ENCODE results near the gene KRT81. TPM values are rescaled to one million over a fixed set of nuclear protein-coding genes. Genes with fewer than 3 reads are reported as not detected.
"Not testable (repeated sequence)": the region's sequence is repeated elsewhere in the genome, so short reads cannot be mapped to it uniquely, and the experiment has no call there.

The KRT81 gene
- total RNA-seq, 1 donor from 2014 or later, result not detected

DNA sequence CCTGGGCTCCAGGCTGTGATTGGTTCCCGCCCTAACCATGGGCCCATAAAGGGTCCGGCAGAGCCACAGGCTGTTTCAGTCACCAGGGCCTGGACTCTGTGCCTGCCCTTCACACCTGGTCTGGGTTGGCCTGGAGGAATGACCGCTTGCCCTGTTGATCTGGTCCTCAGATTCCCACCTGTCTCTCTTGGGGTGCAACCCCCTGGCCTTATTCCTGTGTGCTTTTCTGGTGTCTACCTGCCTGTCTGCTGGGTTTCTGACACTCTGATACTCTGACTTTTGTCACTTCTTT, 32.8 kb upstream of the KRT81 start:
- Mint-ChIP-seq H3K27ac (no peak overlapping the region), H3K36me3 (ENCODE audit: low read depth) (no peaks in the 10 kb centered on the region), H3K9me3 (no peaks in the 10 kb centered on the region), H3K4me1 (ENCODE audit: low read depth) (peaks cover 14% of the 10 kb centered on the region), H3K4me3 (no peak overlapping the region), H3K27me3 (ENCODE audit: insufficient read depth) (peaks cover 29% of the 10 kb centered on the region)
- DNase-seq (ENCODE audit: low spot score), result no peak
- intact Hi-C loops (cut with micrococcal nuclease), result no loop called here

- no peak overlapping the region for H3K27ac Mint-ChIP-seq
- H3K4me3 Mint-ChIP-seq, result no peak overlapping the region
- no peaks in the 10 kb centered on the region for H3K36me3 Mint-ChIP-seq (ENCODE audit: low read depth)
- peaks cover 27% of the 10 kb centered on the region for H3K27me3 Mint-ChIP-seq (ENCODE audit: insufficient read depth)
- no peaks in the 10 kb centered on the region for H3K9me3 Mint-ChIP-seq
- DNase-seq (ENCODE audit: low spot score), result no peak
- intact Hi-C loops (cut with micrococcal nuclease), result no loop called here
- H3K4me1 Mint-ChIP-seq (ENCODE audit: low read depth), result peaks cover 14% of the 10 kb centered on the region
Observed at GRCh38 chr12:52323416-52324152, 32.2 kb upstream of the KRT81 start.

GRCh38 chr12:52323001-52323400, 31.7 kb upstream of the KRT81 start:
- H3K9me3 Mint-ChIP-seq, result no peaks in the 10 kb centered on the region
- intact Hi-C loops (cut with micrococcal nuclease), result no loop called here
- no peak for DNase-seq (ENCODE audit: low spot score)
- no peak overlapping the region for H3K27ac Mint-ChIP-seq
- H3K4me1 Mint-ChIP-seq (ENCODE audit: low read depth), result peaks cover 14% of the 10 kb centered on the region
- H3K27me3 Mint-ChIP-seq (ENCODE audit: insufficient read depth), result peaks cover 27% of the 10 kb centered on the region
- H3K36me3 Mint-ChIP-seq (ENCODE audit: low read depth), result no peaks in the 10 kb centered on the region
- H3K4me3 Mint-ChIP-seq, result no peak overlapping the region

DNA sequence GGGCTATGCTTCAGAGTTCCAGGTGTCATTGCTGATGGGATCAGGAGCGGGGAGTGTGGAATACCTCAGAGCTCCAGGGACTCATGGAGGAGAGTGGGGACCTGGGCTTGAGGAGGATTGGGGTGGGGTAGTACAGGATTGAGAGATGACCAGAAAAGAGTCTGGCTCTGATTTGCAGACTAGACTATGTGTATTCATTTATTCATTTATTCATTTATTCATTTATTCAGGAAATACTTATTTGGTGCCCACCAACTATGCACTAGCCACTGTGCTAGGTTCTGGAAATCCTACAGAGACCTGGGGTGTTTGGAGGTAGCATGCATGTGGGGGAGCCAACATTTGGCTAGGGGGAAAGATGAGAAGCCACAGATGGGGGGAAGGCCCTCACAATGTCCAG, 30.7 kb upstream of the KRT81 start:
- Mint-ChIP-seq H3K27me3 (ENCODE audit: insufficient read depth) (peaks cover 27% of the 10 kb centered on the region), H3K36me3 (ENCODE audit: low read depth) (no peaks in the 10 kb centered on the region), H3K4me3 (no peak overlapping the region), H3K27ac (no peak overlapping the region), H3K9me3 (no peaks in the 10 kb centered on the region), H3K4me1 (ENCODE audit: low read depth) (peaks cover 4% of the 10 kb centered on the region)
- DNase-seq (ENCODE audit: low spot score), result no peak
- intact Hi-C loops (cut with micrococcal nuclease), result no loop called here

DNA sequence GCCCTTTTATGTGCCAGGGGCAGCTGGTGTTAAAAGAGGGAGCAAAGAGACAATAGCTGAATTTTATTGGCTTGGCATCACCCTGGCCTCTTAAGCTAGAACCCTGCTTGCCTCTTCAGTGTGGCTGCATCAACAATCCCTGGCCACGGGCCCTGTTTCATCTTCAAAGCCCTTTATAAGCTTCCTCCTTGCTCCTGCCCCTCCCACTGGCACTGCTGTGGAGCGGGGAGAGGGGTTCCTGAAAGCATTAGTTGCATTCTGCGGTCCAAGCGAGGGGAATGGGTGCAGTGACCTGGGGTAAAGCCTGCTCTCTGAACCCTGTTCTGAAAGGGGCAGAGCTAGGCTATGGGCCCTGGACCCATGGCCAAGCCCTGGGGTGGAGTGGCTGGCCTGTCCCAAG, 30.1 kb upstream of the KRT81 start:
- no peaks in the 10 kb centered on the region for H3K4me1 Mint-ChIP-seq (ENCODE audit: low read depth)
- intact Hi-C loops (cut with micrococcal nuclease), result no loop called here
- no peaks in the 10 kb centered on the region for H3K36me3 Mint-ChIP-seq (ENCODE audit: low read depth)
- DNase-seq (ENCODE audit: low spot score), result no peak
- no peak overlapping the region for H3K27ac Mint-ChIP-seq
- no peak overlapping the region for H3K4me3 Mint-ChIP-seq
- H3K27me3 Mint-ChIP-seq (ENCODE audit: insufficient read depth), result peaks cover 28% of the 10 kb centered on the region
- no peaks in the 10 kb centered on the region for H3K9me3 Mint-ChIP-seq

DNA sequence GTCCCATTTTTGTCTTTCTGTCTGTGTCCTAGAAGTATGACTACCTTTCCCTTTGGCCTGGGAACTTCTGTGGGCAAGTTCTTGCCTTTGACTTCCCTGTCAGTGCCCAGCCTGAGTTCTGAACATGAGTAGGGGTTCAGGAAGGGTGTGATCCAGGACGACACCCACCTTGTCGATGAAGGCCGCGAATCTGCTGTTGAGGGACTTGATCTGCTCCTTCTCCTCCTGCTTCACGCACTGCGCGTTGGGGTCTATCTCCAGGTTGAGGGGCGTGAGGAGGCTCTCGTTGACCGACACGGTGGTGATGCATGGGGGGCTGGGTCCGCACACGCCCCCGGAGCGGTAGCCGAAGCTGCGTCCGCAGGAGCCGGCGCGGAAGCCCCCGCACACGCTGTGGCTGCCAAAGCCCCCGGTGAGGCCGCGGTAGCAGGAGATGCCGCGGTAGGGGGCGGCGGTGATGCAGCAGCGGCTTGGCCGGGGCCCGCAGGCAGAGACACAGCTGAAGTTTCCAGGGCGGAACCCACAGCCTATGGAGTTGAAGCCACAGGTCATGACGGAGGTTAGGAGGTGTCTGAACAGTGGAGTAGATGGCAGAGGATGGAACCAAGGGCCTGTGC, 29.6 kb upstream of the KRT81 start, which contains the start of gene KRT83:
KRT83 (minus strand) TSS at position 615 of the 617 bp plus-strand sequence; CDS start at position 552, 63 bp downstream.
- Mint-ChIP-seq H3K9me3 (no peaks in the 10 kb centered on the region), H3K36me3 (ENCODE audit: low read depth) (no peaks in the 10 kb centered on the region), H3K27ac (no peak within 1 kb of the TSS), H3K27me3 (ENCODE audit: insufficient read depth) (peaks cover 29% of the 10 kb centered on the region), H3K4me3 (no peak within 1 kb of the TSS), H3K4me1 (ENCODE audit: low read depth) (no peaks in the 10 kb centered on the region)
- DNase-seq (ENCODE audit: low spot score), result no peak
- intact Hi-C loops (cut with micrococcal nuclease), result no loop called here

- no peak overlapping the region for H3K27ac Mint-ChIP-seq
- peaks cover 19% of the 10 kb centered on the region for H3K27me3 Mint-ChIP-seq (ENCODE audit: insufficient read depth)
- no peaks in the 10 kb centered on the region for H3K4me1 Mint-ChIP-seq (ENCODE audit: low read depth)
- H3K9me3 Mint-ChIP-seq, result no peaks in the 10 kb centered on the region
- H3K36me3 Mint-ChIP-seq (ENCODE audit: low read depth), result no peaks in the 10 kb centered on the region
- H3K4me3 Mint-ChIP-seq, result no peak overlapping the region
- intact Hi-C loops (cut with micrococcal nuclease), result no loop called here
- no peak for DNase-seq (ENCODE audit: low spot score)
Observed at GRCh38 chr12:52319097-52319496, 27.8 kb upstream of the KRT81 start.

- Mint-ChIP-seq H3K27ac (no peak overlapping the region), H3K36me3 (ENCODE audit: low read depth) (no peaks in the 10 kb centered on the region), H3K9me3 (no peaks in the 10 kb centered on the region), H3K27me3 (ENCODE audit: insufficient read depth) (peaks cover 18% of the 10 kb centered on the region), H3K4me3 (no peak overlapping the region), H3K4me1 (ENCODE audit: low read depth) (no peaks in the 10 kb centered on the region)
- intact Hi-C loops (cut with micrococcal nuclease), result no loop called here
- no peak for DNase-seq (ENCODE audit: low spot score)
Observed at GRCh38 chr12:52318241-52318990, 27.1 kb upstream of the KRT81 start.

GRCh38 chr12:52317468-52318052, 26.2 kb upstream of the KRT81 start:
- intact Hi-C loops (cut with micrococcal nuclease), result no loop called here
- peaks cover 15% of the 10 kb centered on the region for H3K27me3 Mint-ChIP-seq (ENCODE audit: insufficient read depth)

GRCh38 chr12:52316701-52317100, 25.4 kb upstream of the KRT81 start:
- no peaks in the 10 kb centered on the region for H3K4me1 Mint-ChIP-seq (ENCODE audit: low read depth)
- no peaks in the 10 kb centered on the region for H3K9me3 Mint-ChIP-seq
- no peak overlapping the region for H3K27ac Mint-ChIP-seq
- no peaks in the 10 kb centered on the region for H3K36me3 Mint-ChIP-seq (ENCODE audit: low read depth)
- H3K27me3 Mint-ChIP-seq (ENCODE audit: insufficient read depth), result peaks cover 16% of the 10 kb centered on the region
- intact Hi-C loops (cut with micrococcal nuclease), result no loop called here
- H3K4me3 Mint-ChIP-seq, result no peak overlapping the region
- DNase-seq (ENCODE audit: low spot score), result no peak

More at GRCh38 chr12:52317468-52318052, 26.2 kb upstream of the KRT81 start:
- Mint-ChIP-seq H3K4me1 (ENCODE audit: low read depth) (no peaks in the 10 kb centered on the region), H3K9me3 (no peaks in the 10 kb centered on the region), H3K27ac (no peak overlapping the region), H3K36me3 (ENCODE audit: low read depth) (no peaks in the 10 kb centered on the region), H3K4me3 (no peak overlapping the region)
- DNase-seq (ENCODE audit: low spot score), result no peak

DNA sequence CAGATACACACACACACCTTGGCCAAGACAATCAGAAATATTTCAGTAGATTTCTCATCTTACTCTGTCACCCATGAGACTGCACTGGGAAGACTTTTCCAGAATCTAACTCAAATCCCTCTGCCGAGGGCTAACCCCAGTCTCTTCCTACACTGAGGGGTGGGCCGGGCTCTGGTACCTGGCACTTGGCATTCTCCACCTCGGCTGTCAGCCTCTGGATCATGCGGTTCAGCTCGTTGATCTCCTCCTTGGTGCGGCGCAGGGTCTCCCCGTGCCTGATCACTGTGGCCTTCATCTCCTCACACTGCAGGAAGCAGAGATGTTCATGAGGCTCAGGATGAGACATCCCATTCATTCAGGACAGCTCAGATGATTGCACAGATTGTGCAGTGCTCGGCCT, 25.0 kb upstream of the KRT81 start:
- no peaks in the 10 kb centered on the region for H3K9me3 Mint-ChIP-seq
- H3K4me3 Mint-ChIP-seq, result no peak overlapping the region
- no peak for DNase-seq (ENCODE audit: low spot score)
- H3K36me3 Mint-ChIP-seq (ENCODE audit: low read depth), result no peaks in the 10 kb centered on the region
- no peak overlapping the region for H3K27ac Mint-ChIP-seq
- H3K4me1 Mint-ChIP-seq (ENCODE audit: low read depth), result no peaks in the 10 kb centered on the region
- peaks cover 20% of the 10 kb centered on the region for H3K27me3 Mint-ChIP-seq (ENCODE audit: insufficient read depth)
- intact Hi-C loops (cut with micrococcal nuclease), result no loop called here

DNA sequence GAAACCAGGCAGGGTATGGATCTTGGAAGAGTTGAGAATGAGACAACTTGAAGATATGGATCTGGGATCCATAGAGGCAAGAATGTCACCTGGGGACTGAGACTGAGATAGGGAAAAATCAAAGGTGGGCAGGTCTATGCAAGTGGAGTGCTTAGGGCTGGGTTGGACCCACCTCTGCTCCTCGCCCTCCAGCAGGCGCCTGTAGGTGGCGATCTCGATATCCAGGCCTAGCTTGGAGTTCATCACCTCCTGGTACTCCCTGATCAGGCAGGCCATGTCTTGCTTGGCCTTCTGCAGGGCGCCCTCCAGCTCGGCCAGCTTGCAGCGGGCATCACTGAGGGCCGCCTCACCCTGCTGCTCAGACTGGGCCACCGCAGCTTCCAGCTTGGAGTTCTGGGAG, 24.4 kb upstream of the KRT81 start:
- H3K27me3 Mint-ChIP-seq (ENCODE audit: insufficient read depth), result peaks cover 26% of the 10 kb centered on the region

DNA sequence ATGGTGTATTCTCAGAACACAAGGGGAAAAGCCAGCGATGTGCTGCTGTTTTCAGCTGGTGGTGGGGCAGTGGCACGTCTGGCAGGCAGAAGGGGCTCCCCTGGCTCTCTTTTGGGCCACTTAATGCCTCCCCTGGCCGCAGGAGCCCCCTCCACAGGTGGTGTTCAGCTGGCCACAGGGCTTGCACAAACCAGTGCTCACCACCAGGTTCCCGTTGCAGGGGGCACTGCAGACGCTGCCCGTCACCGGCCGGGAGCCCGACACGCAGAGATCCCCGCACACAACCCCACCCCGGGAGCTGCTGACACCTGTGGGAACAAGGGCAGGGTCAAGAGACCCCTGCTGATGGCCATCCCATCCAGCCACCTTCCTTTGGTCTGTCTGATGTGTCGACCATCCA, 23.2 kb upstream of the KRT81 start:
- Mint-ChIP-seq H3K27ac (no peak overlapping the region), H3K4me1 (ENCODE audit: low read depth) (no peaks in the 10 kb centered on the region), H3K36me3 (ENCODE audit: low read depth) (no peaks in the 10 kb centered on the region), H3K9me3 (no peaks in the 10 kb centered on the region), H3K4me3 (no peak overlapping the region), H3K27me3 (ENCODE audit: insufficient read depth) (peaks cover 30% of the 10 kb centered on the region)
- no peak for DNase-seq (ENCODE audit: low spot score)
- intact Hi-C loops (cut with micrococcal nuclease), result no loop called here

More for the DNA sequence above, 24.4 kb upstream of the KRT81 start:
- H3K27ac Mint-ChIP-seq; H3K9me3 Mint-ChIP-seq; H3K4me3 Mint-ChIP-seq; DNase-seq (ENCODE audit: low spot score); H3K36me3 Mint-ChIP-seq (ENCODE audit: low read depth); intact Hi-C loops (cut with micrococcal nuclease); H3K4me1 Mint-ChIP-seq (ENCODE audit: low read depth): not testable (repeated sequence)
